T-helper 1 cell treated with Interleukin-12 subunit alpha and Interleukin-12 subunit beta and Interleukin-4 antibody, amounts not matched to agents 30 ng/mL and 1 ng/mL, for 36 hours (primary cell): Measurements from ENCODE around the gene CST3. TPM values are rescaled to one million over a fixed set of nuclear protein-coding genes. Genes with fewer than 3 reads are reported as not detected.

Source experiments
- intact Hi-C: fragments of 100-400 bp; cut with micrococcal nuclease; formaldehyde crosslinking; loops from one replicate; pipeline ENCODE4 v1.15.1; 2024
- total RNA-seq: library from RNA; stranded (reverse); gene quantifications from 2 replicates; pipeline ENCODE4 v1.2.3, GENCODE V29; 2022

The CST3 gene
- total RNA-seq, 1 donor from 2014 or later = 0.83 TPM

DNA sequence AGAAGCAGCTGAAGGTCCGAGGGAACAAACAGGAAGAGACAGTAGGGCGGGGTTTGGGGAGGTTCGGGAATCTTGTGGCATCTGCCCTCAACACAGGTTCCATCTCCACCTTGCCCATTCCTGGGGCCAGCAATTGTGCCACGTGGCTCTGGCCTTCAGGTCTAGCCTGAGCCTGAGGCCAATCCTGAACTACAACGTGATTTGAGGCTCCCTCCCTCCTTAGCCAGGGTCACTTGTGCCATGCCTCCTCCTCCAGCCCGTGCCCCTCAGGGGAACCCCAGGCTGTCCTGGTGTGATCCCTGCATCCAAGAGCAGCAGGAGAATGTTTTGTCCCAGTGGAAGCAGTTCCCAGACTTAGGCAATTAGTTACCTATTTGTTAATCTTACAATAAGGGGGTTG lies 35.1 kb downstream of the CST3 start:
- intact Hi-C loops = no loop called here

DNA sequence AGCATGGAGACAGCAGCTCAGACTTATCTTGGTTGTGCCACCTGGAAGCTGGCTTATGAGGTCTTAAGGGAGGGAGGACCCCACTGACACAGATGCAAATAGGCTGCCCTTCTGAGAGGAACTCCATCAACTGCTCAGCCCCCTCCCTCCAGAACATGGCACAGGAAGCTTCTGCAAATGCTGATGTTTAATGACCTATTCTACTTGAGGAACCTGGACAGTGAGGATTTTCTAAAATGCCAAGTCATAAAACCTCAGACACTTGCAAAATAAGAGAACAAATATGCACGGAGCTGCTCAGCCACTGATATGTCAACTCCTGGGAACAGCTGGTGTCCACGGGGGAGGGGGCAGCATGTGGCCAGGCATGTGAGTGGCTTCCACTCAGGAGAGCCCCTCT lies 35.5 kb downstream of the CST3 start:
- intact Hi-C loops = no loop called here

- intact Hi-C loops = no loop called here
Observed at GRCh38 chr20:23601715-23602114, 36.0 kb downstream of the CST3 start.

DNA sequence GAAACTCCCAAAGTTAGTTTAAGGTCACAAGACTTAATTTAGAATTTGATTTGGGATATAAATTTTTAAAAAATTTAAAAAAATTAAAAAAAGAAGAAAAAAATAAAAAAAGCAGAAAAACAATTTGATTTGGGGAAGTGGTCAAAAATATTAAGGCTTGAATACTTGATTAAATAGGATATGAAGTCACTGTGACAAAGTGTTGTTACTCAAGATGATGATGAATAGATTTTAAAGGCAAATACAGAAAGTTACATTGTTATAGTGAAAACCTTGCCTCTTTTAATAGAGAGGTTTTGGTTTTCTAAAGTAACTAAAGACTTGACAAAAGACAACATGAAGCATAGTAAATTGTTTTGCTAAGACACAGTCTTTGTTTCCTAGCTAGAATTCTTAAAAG lies 39.3 kb downstream of the CST3 start:
- intact Hi-C loops = no loop called here

GRCh38 chr20:23596579-23597250 lies 41.0 kb downstream of the CST3 start:
- intact Hi-C loops = no loop called here

- intact Hi-C loops = no loop called here
Observed at GRCh38 chr20:23595941-23596340, 41.8 kb downstream of the CST3 start.

GRCh38 chr20:23588434-23589403 lies 49.0 kb downstream of the CST3 start:
- intact Hi-C loops = no loop called here

- intact Hi-C loops = no loop called here
Observed at GRCh38 chr20:23587631-23588030, 50.1 kb downstream of the CST3 start.

DNA sequence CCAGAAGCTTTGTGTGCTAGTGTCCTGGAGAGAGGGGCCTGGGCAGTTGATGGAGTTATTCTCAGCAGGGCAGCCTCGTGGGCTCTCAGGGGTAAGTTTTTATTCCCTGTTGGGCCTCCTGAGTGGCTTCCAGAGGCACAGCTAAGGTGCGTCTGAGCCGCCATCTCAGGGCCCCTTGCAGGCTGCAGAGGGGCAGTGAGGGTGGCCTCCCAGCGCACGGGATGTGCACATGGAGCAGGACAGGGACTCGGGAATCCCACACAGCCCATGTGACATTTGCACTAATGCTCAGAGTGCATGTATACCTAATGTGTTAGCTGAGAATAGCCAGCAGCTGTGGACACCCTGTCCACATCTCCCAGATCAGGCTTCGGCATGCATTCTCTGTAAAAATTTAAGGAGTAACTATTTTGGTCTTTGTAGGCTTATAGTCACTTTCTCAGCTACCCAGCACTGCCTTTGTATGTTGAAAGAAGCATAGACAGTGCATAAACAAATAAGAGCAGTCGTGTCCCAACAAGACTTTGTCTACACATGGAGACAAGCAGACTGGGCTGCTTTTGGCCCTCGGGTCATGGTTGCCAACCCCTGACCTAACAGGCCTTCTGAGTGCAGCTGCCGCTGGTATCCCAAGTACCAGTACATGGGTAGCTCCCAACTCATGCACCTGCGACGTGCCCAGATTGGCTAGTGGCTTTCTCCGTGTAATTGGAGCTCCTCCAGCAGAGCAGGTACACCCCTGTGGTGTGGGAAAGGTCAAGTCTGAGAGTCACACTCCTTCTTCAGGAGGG lies 50.8 kb downstream of the CST3 start:
- intact Hi-C loops = no loop called here

DNA sequence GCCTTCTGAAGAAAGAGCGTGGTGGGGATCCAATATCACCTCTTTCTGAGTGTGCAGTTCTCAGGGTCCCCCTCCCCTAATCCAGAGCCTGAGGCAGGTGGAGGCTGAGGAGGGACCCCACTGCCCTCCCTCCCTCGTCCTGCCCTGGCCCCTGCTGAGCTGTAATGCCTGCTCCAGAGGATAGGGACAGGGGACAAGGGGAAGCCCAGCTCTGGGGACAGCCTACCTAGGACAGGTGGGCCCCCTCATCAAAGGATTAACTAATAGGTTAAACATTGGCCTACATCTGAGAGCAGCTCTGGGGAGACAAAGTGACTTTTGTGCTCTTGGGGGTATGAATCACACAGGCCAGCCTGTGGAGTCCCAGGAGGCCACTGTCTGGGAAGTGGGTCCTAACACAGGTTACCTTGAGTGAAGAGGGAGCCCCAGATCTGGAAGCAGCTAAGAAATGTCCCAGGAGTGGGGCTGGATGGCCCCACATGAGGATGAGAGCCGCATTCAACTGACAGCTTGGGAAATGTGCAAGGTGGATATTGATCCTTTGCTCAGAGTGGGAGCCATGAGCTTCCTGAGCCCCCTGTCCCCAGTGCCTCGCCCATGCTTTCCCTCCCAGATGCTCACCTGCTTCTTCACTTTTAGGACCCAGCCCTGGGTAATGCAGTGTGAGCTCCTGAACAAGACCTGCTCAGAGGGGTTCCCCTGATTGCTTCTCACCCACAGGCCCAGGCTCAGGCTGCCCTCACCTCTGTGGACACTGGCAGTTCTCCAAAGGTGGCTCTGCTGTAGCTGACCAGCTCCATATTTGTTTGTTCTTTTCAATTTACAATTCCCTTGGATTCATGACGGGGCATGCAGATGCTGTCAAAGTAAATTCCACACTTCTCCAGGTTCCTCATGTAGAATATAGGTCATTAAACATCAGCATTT lies 51.7 kb downstream of the CST3 start:
- intact Hi-C loops = no loop called here

- intact Hi-C loops = no loop called here
Observed at GRCh38 chr20:23585449-23585807, 52.3 kb downstream of the CST3 start.

GRCh38 chr20:23584434-23585199 lies 53.1 kb downstream of the CST3 start:
- intact Hi-C loops = no loop called here

Other genes starting within 250 kb of the CST3 start
- gene NAPB, start 216.5 kb downstream of the CST3 start, total RNA-seq = 20.8 and 23.7 TPM in 2 replicates
- gene CSTL1, start 198.3 kb downstream of the CST3 start, total RNA-seq = not detected in 2 replicates
- gene CST11, start 185.1 kb downstream of the CST3 start, total RNA-seq = not detected in 2 replicates
- gene CST8, start 146.8 kb downstream of the CST3 start, total RNA-seq = not detected in 2 replicates
- not detected in 2 replicates for gene CST9L, start 69.5 kb downstream of the CST3 start, total RNA-seq
- gene CST9, start 32.0 kb downstream of the CST3 start, total RNA-seq = not detected in 2 replicates
- not detected in 2 replicates for gene CST4, start 51.1 kb upstream of the CST3 start, total RNA-seq
- gene CST1, start 113.0 kb upstream of the CST3 start, total RNA-seq = not detected in 2 replicates
- not detected in 2 replicates for gene CST2, start 188.8 kb upstream of the CST3 start, total RNA-seq
- gene CST5, start 241.8 kb upstream of the CST3 start, total RNA-seq = not detected in 2 replicates